ENCODE measurements around the gene HSFX4. TPM values are rescaled to one million over a fixed set of nuclear protein-coding genes. Genes with fewer than 3 reads are reported as not detected.

The HSFX4 gene
- total and polyA plus RNA-seq, 9 of the 15 experiments (the other 6 are each of a cell fraction or from before 2014, with no cell fraction given), result 0.10 to 0.24 (median 0.14) TPM; not detected in 6

- TF ChIP-seq HMBOX1 (IDR thresholded peaks at IDR 0.05) (0 out of 2 replicates have a peak, but pooled peaks have one; percentile 42), CLOCK (CRISPR knock-in tag; IDR thresholded peaks at IDR 0.05; ENCODE audit: borderline replicate concordance) (no peak), ZSCAN29 (IDR thresholded peaks at IDR 0.05) (no peak), SMARCA4 (IDR thresholded peaks at IDR 0.05) (peak; percentile 43; the same call in 1 of the 2 replicates), E2F5 (CRISPR knock-in tag; IDR thresholded peaks at IDR 0.05) (no peak), CTCF (IDR thresholded peaks at IDR 0.05 in 2 of 3, conservative IDR thresholded peaks at IDR 0.05 in 1 of 3; ENCODE audit: insufficient read depth in 2 of 3, low read depth in 1 of 3, low read length in 3 of 3) (peak; percentile 30 to 46 (median 42); a peak in 5 of 6 replicates), TAL1 (IDR thresholded peaks at IDR 0.05) (peak; percentile 21; the same call in 1 of the 2 replicates), EP300 (IDR thresholded peaks at IDR 0.05; ENCODE audit: low read length) (peak; percentile 10; the same call in 1 of the 2 replicates), POLR2AphosphoS5 (IDR thresholded peaks at IDR 0.05; ENCODE audit: control insufficient read depth, insufficient read depth, low read depth, low read length) (0 out of 2 replicates have a peak, but pooled peaks have one; percentile 26), POLR2A (conservative IDR thresholded peaks at IDR 0.05) (0 out of 2 replicates have a peak, but pooled peaks have one; percentile 36), SRSF3 (IDR thresholded peaks at IDR 0.05; ENCODE audit: insufficient read depth, low read length) (no peak), ZNF740 (CRISPR knock-in tag; IDR thresholded peaks at IDR 0.05) (no peak), ZNF740 (tag; IDR thresholded peaks at IDR 0.05) (no peak), FOXO4 (CRISPR knock-in tag; IDR thresholded peaks at IDR 0.05) (no peak), ARID1B (IDR thresholded peaks at IDR 0.05) (peak; percentile 54), XRCC3 (IDR thresholded peaks at IDR 0.05) (no peak)
Observed at GRCh38 chrX:149903889-149904748, 25.3 kb upstream of the HSFX4 start (continued).

All from K562 (cell line).